ENCODE measurements around the gene PTPN20.
"Not testable (repeated sequence)": the region's sequence is repeated elsewhere in the genome, so short reads cannot be mapped to it uniquely, and the experiment has no call there.

- not testable (repeated sequence) for TF ChIP-seq CTCF, POLR2AphosphoS5, POLR2A (IDR thresholded peaks at IDR 0.05)
These were observed at the start of gene PTPN20 for GRCh38 chr10:46911144-46911876.
